Ovary (tissue), 3 donors: ENCODE data around the gene PARVA.

Experiments used
- EP300 ChIP-seq: sonication (generic); formaldehyde crosslinking; IDR thresholded peaks from one replicate; pipeline ENCODE4 v1.6.1; 2017; ENCODE audit warnings: antibody characterized with exemption
- POLR2A ChIP-seq: fragments of 450-650 bp; IDR thresholded peaks from one replicate; pipeline ENCODE4 v1.6.1; 2017; ENCODE audit warnings: antibody characterized with exemption, mild to moderate bottlenecking, moderate library complexity
- TF ChIP-seq, protein P1 (sequence below), 3 donors: fragments of 450-650 bp in 2 of 3; fragments of 200-600 bp in 1 of 3; IDR thresholded peaks; one replicate each; pipeline versions ENCODE4 v1.5.1 to v1.8.0; 2016 to 2022; ENCODE audit warnings: antibody characterized with exemption in 3 of 3, mild to moderate bottlenecking in 1 of 3
- donor health status: DM: no; HTN: no; CAD: no.

DNA sequence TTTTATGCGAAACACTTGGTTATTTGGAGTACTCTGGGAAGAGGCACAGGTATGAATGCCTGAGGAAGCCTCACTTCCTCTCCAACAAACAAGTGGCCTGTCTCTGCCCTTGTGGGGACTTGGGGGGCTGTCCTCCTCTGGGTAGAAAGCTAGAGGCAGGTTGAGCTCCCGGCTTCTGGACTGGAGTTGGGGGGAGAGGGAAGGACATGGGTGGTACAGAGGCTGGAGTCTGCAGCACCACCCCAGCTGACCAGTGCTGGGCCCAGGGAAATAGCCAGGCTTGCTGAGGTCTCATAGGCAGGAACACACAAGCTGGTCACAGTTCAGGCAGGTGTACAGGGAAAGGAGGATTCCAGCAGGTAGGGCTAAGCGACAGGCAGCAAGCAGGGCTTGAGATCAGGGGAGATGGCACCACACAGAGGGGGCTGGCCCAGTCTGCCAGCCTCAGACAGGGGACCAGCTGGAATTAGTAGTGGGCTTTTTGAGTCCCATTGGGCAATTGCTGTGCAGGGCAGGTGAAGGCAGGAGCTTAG, 161.6 kb downstream of the PARVA start:
- TF ChIP-seq, protein P1, sequence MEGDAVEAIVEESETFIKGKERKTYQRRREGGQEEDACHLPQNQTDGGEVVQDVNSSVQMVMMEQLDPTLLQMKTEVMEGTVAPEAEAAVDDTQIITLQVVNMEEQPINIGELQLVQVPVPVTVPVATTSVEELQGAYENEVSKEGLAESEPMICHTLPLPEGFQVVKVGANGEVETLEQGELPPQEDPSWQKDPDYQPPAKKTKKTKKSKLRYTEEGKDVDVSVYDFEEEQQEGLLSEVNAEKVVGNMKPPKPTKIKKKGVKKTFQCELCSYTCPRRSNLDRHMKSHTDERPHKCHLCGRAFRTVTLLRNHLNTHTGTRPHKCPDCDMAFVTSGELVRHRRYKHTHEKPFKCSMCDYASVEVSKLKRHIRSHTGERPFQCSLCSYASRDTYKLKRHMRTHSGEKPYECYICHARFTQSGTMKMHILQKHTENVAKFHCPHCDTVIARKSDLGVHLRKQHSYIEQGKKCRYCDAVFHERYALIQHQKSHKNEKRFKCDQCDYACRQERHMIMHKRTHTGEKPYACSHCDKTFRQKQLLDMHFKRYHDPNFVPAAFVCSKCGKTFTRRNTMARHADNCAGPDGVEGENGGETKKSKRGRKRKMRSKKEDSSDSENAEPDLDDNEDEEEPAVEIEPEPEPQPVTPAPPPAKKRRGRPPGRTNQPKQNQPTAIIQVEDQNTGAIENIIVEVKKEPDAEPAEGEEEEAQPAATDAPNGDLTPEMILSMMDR (IDR thresholded peaks at IDR 0.05), result no peak
- TF ChIP-seq POLR2A (no peak), EP300 (no peak)
